Raji (cell line): ENCODE results near the gene KCNG2.

Experiments
- POLR2A ChIP-seq: IDR thresholded peaks from 2 replicates; pipeline ENCODE4 v1.6.1; 2011; ENCODE audit warnings: low read depth, low read length, control low read depth; ENCODE audit not compliant: insufficient read depth

KCNG2 gene

GRCh38 chr18:79940126-79940813 is 142.5 kb downstream of the KCNG2 start:
- no peak for TF ChIP-seq POLR2A

- TF ChIP-seq POLR2A: no peak
Measured at GRCh38 chr18:79940814-79941472, 143.2 kb downstream of the KCNG2 start.

- TF ChIP-seq POLR2A: no peak
Measured at GRCh38 chr18:79941473-79942119, 143.9 kb downstream of the KCNG2 start.

DNA sequence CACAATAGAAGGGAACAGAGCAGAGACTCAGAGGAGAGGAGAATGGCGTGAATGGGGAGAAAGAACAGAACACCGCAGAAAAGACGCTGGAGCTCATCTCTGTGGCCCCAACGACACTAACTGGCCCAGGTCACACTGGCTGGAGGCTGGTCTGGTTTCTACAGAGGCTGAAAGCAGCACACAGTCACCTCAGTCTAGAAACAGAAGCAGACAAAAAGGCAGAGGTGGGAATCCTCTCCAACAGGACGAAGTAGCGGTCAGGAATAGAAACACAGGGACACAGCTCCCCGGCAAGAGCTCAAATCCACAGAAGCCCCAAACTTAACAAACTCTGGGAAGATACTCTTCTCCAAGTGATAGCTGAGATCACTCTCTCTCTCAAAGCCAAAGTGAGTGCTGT is 144.5 kb downstream of the KCNG2 start:
- no peak for TF ChIP-seq POLR2A

- TF ChIP-seq POLR2A: no peak
Measured at GRCh38 chr18:79942786-79943607, 145.3 kb downstream of the KCNG2 start.

GRCh38 chr18:79943608-79944125 is 145.9 kb downstream of the KCNG2 start:
- TF ChIP-seq POLR2A: no peak

DNA sequence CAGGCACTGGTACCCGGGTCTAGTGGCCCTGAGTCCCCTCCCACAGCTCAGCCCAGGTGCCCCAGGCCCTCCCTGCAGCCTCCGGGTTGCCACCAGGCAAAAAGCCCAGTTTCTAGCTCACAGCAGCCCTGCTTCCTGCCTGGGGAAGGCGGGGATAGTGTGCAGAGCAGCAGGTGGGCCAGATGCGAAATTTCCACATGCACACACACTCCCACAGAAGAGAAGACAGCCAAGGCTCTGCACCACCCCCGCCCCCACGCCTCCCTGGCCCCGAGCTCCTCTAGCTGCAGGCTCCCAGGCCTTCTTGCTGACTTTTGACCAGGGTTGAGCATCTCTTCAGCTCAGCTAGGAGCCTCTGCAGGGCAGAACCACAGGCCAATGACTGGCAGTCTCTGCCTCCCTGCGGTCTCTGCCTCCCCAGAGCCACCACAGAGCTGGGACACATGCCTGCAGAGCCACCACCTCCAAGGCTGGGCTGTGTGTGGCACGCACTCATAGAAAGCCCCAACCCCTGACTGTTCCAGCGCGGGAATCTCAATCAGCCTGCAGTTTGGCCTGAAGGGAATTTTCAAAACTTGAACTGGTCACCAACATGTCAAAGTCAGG is 146.5 kb downstream of the KCNG2 start:
- no peak for TF ChIP-seq POLR2A

DNA sequence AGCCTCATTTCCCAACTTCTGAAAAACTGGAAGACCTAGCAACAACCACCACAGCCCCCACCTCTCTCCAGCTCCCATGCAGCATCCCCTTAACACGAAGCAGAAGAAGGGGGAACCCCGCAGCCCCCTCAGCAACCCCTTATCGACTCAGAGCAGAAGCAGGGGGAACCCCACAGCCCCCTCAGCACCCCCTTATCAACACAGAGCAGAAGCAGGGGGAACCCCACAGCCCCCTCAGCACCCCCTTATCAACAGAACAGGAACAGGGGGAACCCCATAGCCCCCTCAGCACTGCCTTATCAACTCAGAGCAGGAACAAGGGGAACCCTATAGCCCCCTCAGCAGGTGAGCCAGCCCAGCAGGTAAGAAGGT is 147.0 kb downstream of the KCNG2 start:
- no peak for TF ChIP-seq POLR2A

GRCh38 chr18:79945118-79946042 is 147.6 kb downstream of the KCNG2 start:
- no peak for TF ChIP-seq POLR2A

DNA sequence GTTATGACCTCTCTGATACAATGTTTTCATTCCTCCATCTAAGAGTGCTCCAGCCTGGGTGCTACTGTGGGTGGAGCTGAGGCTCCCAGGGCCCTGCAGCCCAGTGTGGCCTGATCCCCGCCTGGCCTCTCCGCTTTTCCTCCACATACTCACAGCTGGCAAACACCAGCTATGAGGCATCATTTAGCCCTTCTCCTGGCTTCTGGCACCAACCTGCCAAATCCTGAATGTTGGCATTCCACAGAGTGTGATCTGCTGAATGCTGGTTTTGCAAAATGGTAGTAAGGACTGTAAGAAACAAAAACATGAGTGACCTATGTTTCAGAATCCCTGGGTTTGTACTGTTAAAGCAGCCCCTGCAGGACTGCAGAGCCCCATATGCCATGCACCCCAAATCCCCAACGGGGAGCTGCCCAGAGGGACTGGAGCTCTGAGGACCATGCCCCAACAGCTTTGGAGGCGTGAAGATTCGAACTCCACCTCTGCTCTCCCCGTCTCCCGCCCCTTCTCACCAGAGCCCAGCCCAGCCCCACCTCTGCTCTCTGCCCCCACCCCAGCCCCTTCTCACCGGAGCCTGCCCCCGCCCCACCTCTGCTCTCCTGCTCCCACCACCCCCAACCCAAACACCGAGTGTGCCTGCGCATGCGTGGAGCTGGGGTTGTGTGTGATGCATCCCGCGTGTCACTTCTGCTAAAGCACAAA is 149.5 kb downstream of the KCNG2 start:
- no peak for TF ChIP-seq POLR2A

DNA sequence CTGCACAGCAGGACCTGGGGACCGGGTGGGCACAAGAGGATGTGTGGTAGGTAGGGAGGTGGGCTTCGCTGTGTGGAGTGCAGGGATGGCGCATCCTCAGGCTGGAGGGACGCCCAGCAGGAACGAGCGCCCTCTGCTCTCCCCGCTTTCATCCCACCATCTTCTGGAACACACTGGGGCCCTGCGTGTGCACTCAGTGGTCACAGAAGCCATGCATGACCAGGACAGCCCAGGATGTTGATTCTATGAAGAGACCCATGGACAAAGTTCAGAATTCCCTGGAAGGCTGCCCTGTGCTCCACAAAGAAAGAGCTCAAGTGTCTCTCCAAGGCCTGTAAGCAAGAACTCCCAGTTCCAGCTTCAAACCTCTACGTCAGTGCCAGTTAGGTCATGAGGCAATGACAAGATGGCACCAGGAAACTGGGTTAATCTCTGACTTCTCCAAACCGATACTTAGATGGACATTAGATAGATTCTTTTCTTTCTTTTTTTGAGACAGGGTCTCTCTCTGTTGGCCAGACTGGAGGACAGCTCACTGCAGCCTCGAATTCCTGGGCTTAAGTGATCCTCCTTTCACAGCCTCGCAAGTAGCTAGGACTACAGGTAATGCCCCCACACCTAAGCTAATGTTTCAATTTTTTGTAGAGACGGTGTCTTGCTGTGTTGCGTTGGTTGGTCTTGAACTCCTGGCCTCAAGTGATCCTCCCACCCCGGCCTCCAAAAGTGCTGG is 150.3 kb downstream of the KCNG2 start:
- TF ChIP-seq POLR2A: no peak

DNA sequence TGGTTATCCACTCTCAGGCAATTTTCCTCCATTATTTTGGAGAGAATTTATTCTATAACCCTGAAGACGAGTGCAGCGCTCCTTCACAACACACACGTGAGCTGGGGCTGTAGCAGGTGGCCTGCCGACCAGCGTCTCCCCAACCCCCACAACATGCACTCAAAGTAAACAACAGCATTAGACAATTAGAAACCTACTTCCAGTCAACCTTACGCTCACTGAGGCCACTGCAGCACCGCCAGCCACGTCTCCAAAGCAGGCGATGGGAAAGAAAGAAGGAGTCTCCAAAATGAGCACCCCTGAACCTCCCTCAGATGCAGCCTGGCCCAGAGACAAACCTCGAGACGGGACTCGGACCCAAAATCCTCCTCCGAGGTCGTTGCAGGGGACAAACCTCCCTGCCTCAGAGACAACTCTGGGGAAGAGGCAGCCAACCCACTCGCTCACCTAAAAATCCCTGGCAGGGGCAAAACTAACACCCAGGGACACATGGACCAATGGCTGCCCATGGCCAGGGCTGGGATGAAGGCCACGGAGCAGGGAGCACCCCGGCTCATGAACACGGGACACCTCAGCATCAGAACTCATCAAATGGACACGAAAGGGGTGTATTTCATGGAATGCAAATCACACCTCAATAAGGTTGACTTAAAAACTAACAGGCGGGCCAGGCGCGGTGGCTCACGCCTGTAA is 151.1 kb downstream of the KCNG2 start:
- no peak for TF ChIP-seq POLR2A
